Ectodermal cell (in vitro differentiated cells): ENCODE measurements around the gene COL13A1.

Experiments used
- H3K27ac ChIP-seq: 2 replicates; pipeline ENCODE4 v1.7.0; 2013; ENCODE audit warnings: mild to moderate bottlenecking, low read depth, low read length; ENCODE audit not compliant: insufficient read depth, poor library complexity, severe bottlenecking
- H3K27me3 ChIP-seq: 2 replicates; pipeline ENCODE4 v1.7.0; 2013; ENCODE audit warnings: mild to moderate bottlenecking, low read length; ENCODE audit not compliant: insufficient read depth, control insufficient read depth, poor library complexity, severe bottlenecking
- H3K36me3 ChIP-seq: one replicate; pipeline ENCODE4 v1.7.0; 2013; ENCODE audit warnings: low read length; ENCODE audit not compliant: control insufficient read depth, insufficient read depth
- H3K4me1 ChIP-seq: one replicate; pipeline ENCODE4 v1.7.0; 2013; ENCODE audit warnings: low read length; ENCODE audit not compliant: control insufficient read depth, insufficient read depth
- H3K4me3 ChIP-seq: 2 replicates; pipeline ENCODE4 v1.7.0; 2013; ENCODE audit warnings: low read depth, low read length, control low read depth; ENCODE audit not compliant: insufficient read depth
- H3K9me3 ChIP-seq: 2 replicates; pipeline ENCODE4 v1.7.0; 2013; ENCODE audit warnings: mild to moderate bottlenecking, low read length, moderate library complexity; ENCODE audit not compliant: control insufficient read depth
- WGBS, 2 experiments: methylation state at CpG; one replicate each; pipeline ENCODE4 v1.1.7; 2013; ENCODE audit warnings: missing lambda C conversion rate in 2 of 2; 5-methylcytosine and 5-hydroxymethylcytosine counted together

The COL13A1 gene

DNA sequence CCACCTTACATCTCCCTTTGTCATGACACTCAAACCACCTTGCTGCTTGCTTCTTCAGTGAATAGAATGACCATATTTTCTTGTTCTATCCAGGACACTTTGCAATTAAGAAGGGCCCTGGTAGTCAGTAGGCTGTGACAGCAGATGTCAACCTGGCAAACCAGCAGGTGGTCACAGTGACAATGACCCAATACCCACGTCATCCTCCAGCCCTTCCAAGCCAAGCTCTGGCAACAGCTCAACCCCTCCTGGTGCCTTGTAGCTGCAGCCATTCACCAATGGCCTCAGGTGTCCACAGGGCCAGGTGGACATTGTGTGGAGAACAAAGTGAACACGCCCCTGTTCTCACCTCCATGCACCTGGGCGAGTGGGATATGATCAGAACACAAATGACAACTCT, 163.4 kb downstream of the COL13A1 start:
- H3K9me3 ChIP-seq: no peaks in the 10 kb centered on the region
- no peaks in the 10 kb centered on the region for H3K36me3 ChIP-seq
- H3K27ac ChIP-seq: no peak overlapping the region
- no peaks in the 10 kb centered on the region for H3K4me1 ChIP-seq
- H3K4me3 ChIP-seq: no peak overlapping the region
- no peaks in the 10 kb centered on the region for H3K27me3 ChIP-seq
- WGBS, 2 experiments: 67 to 73% methylated on average over 3 of the region's 3 CpGs

- Histone ChIP-seq H3K9me3 (no peaks in the 10 kb centered on the region), H3K4me3 (no peak overlapping the region), H3K36me3 (no peaks in the 10 kb centered on the region), H3K27ac (no peak overlapping the region), H3K4me1 (no peaks in the 10 kb centered on the region), H3K27me3 (no peaks in the 10 kb centered on the region)
- 92 to 93% methylated on average over 14 of the region's 14 CpGs for WGBS, 2 experiments
These were observed 164.4 kb downstream of the COL13A1 start for GRCh38 chr10:69965919-69966662.

DNA sequence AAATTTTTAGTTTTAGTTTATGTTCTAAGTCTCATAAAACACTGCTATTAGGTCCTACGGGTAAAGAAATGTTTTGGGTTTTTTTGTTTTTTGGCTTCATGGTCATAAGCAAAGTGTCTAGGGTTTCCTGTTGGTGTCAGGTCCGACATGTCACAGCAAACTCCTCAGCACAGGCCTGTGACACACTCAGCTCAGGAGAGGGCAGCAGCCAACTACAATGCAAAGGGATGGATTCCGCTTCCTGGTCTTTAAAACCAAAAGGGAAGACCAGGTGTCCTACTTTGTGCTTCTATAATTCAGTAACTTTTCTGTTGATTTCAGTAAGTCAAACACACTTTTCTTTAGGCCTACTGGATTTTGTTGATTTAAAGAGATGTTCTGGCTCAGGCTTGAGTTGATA, 167.1 kb downstream of the COL13A1 start:
- H3K4me1 ChIP-seq: peaks cover 5% of the 10 kb centered on the region
- H3K27me3 ChIP-seq: no peaks in the 10 kb centered on the region
- H3K9me3 ChIP-seq: no peaks in the 10 kb centered on the region
- H3K36me3 ChIP-seq: no peaks in the 10 kb centered on the region
- H3K27ac ChIP-seq: no peak overlapping the region
- WGBS, 2 experiments: 66 to 76% methylated on average over 2 to 3 of the region's 3 CpGs
- no peak overlapping the region for H3K4me3 ChIP-seq

- Histone ChIP-seq H3K4me1 (peaks cover 5% of the 10 kb centered on the region), H3K36me3 (no peaks in the 10 kb centered on the region), H3K9me3 (no peaks in the 10 kb centered on the region), H3K4me3 (no peak overlapping the region), H3K27ac (no peak overlapping the region), H3K27me3 (no peaks in the 10 kb centered on the region)
- 91 to 93% methylated on average over 3 of the region's 3 CpGs for WGBS, 2 experiments
These were observed 168.3 kb downstream of the COL13A1 start for GRCh38 chr10:69969977-69970376.

- Histone ChIP-seq H3K4me1 (peaks cover 5% of the 10 kb centered on the region), H3K36me3 (no peaks in the 10 kb centered on the region), H3K27ac (no peak overlapping the region), H3K9me3 (peaks cover 2% of the 10 kb centered on the region), H3K27me3 (no peaks in the 10 kb centered on the region), H3K4me3 (no peak overlapping the region)
- 97% methylated on average over 3 of the region's 3 CpGs for WGBS, 2 experiments
These were observed 171.3 kb downstream of the COL13A1 start for GRCh38 chr10:69972981-69973397.

DNA sequence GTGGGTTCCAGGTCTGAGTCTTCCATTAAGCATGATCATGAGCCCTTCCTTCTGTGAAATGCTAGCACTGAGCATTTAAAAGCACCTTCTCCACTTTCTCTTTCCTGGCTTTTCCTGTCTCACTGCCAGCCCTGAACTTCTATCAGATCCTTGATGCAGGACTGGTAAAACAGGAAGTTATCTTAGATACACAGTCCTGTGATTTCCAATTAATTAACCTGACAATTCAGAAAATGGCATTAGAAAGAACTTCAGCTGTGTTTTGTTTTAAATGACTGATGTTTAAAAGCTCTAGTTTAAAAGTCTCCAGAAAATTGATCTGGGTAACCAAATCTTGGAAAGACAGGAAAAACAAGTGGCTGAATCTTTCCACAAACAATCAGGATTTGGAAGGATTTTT, 172.0 kb downstream of the COL13A1 start:
- no peaks in the 10 kb centered on the region for H3K36me3 ChIP-seq
- peaks cover 2% of the 10 kb centered on the region for H3K9me3 ChIP-seq
- no peak overlapping the region for H3K27ac ChIP-seq
- no peaks in the 10 kb centered on the region for H3K27me3 ChIP-seq
- no peak overlapping the region for H3K4me3 ChIP-seq
- H3K4me1 ChIP-seq: peaks cover 5% of the 10 kb centered on the region

GRCh38 chr10:69974551-69975155, 172.9 kb downstream of the COL13A1 start:
- H3K27ac ChIP-seq: no peak overlapping the region
- 66 to 75% methylated on average over 2 of the region's 2 CpGs for WGBS, 2 experiments

GRCh38 chr10:69976795-69977546, 175.3 kb downstream of the COL13A1 start:
- H3K36me3 ChIP-seq: no peaks in the 10 kb centered on the region
- H3K27me3 ChIP-seq: no peaks in the 10 kb centered on the region
- WGBS, 2 experiments: 91 to 100% methylated on average over 2 to 3 of the region's 3 CpGs
- H3K27ac ChIP-seq: no peak overlapping the region
- H3K9me3 ChIP-seq: peaks cover 2% of the 10 kb centered on the region
- no peaks in the 10 kb centered on the region for H3K4me1 ChIP-seq
- H3K4me3 ChIP-seq: no peak overlapping the region

More at GRCh38 chr10:69974551-69975155, 172.9 kb downstream of the COL13A1 start:
- Histone ChIP-seq H3K9me3 (peaks cover 2% of the 10 kb centered on the region), H3K4me3 (no peak overlapping the region), H3K4me1 (peaks cover 5% of the 10 kb centered on the region), H3K27me3 (no peaks in the 10 kb centered on the region), H3K36me3 (no peaks in the 10 kb centered on the region)

- no peaks in the 10 kb centered on the region for H3K27me3 ChIP-seq
- no peaks in the 10 kb centered on the region for H3K4me1 ChIP-seq
- H3K4me3 ChIP-seq: no peak overlapping the region
- H3K9me3 ChIP-seq: peaks cover 2% of the 10 kb centered on the region
- no peak overlapping the region for H3K27ac ChIP-seq
- H3K36me3 ChIP-seq: no peaks in the 10 kb centered on the region
These were observed 177.5 kb downstream of the COL13A1 start for GRCh38 chr10:69979174-69979573.

GRCh38 chr10:69980672-69981071, 179.0 kb downstream of the COL13A1 start:
- H3K27me3 ChIP-seq: no peaks in the 10 kb centered on the region
- H3K4me3 ChIP-seq: no peak overlapping the region
- 100% methylated on average over 1 of the region's 2 CpGs; no CpG with 5 or more reads in 1 of the 2 experiments for WGBS, 2 experiments
- H3K9me3 ChIP-seq: peaks cover 2% of the 10 kb centered on the region
- no peaks in the 10 kb centered on the region for H3K36me3 ChIP-seq
- H3K27ac ChIP-seq: no peak overlapping the region
- H3K4me1 ChIP-seq: no peaks in the 10 kb centered on the region
